Endodermal cell (in vitro differentiated cells): ENCODE data around the gene HECW1. TPM values are rescaled to one million over a fixed set of nuclear protein-coding genes. Genes with fewer than 3 reads are reported as not detected.

Experiments
- DNase-seq: peaks from one replicate; pipeline ENCODE4 v3.0.0-alpha.2; 2017
- H3K27ac ChIP-seq: 2 replicates; pipeline ENCODE4 v1.5.1; 2013; ENCODE audit warnings: mild to moderate bottlenecking, low read depth, low read length, moderate library complexity
- H3K27me3 ChIP-seq: 2 replicates; pipeline ENCODE4 v1.6.1; 2013; ENCODE audit warnings: mild to moderate bottlenecking, low read length, moderate library complexity; ENCODE audit not compliant: insufficient read depth, control insufficient read depth, poor library complexity, severe bottlenecking
- H3K36me3 ChIP-seq: 2 replicates; pipeline ENCODE4 v1.7.0; 2013; ENCODE audit warnings: mild to moderate bottlenecking, low read length, moderate library complexity; ENCODE audit not compliant: control insufficient read depth, insufficient read depth
- H3K4me1 ChIP-seq: one replicate; pipeline ENCODE4 v1.7.0; 2013; ENCODE audit warnings: low read length; ENCODE audit not compliant: control insufficient read depth, insufficient read depth
- H3K4me3 ChIP-seq: 2 replicates; pipeline ENCODE4 v1.5.1; 2013; ENCODE audit warnings: mild to moderate bottlenecking, low read length, moderate library complexity
- H3K9ac ChIP-seq: 2 replicates; pipeline ENCODE4 v1.6.1; 2013; ENCODE audit warnings: mild to moderate bottlenecking, low read length, moderate library complexity; ENCODE audit not compliant: poor library complexity, severe bottlenecking; ENCODE audit errors: extremely low read depth
- H3K9me3 ChIP-seq: 2 replicates; pipeline ENCODE4 v1.6.1; 2013; ENCODE audit warnings: mild to moderate bottlenecking, low read length, moderate library complexity; ENCODE audit not compliant: control insufficient read depth
- H3K27ac Mint-ChIP-seq: 2 replicates; pipeline ENCODE4 v1.8.0; 2020; ENCODE audit warnings: mixed read lengths
- H3K27me3 Mint-ChIP-seq: 2 replicates; pipeline ENCODE4 v1.8.0; 2021; ENCODE audit warnings: mild to moderate bottlenecking, mixed read lengths; ENCODE audit not compliant: insufficient read depth
- H3K36me3 Mint-ChIP-seq: 2 replicates; pipeline ENCODE4 v1.8.0; 2020; ENCODE audit warnings: low read depth, mixed read lengths
- H3K4me1 Mint-ChIP-seq: 2 replicates; pipeline ENCODE4 v1.8.0; 2020; ENCODE audit warnings: mixed read lengths
- H3K4me3 Mint-ChIP-seq: 2 replicates; pipeline ENCODE4 v1.8.0; 2020; ENCODE audit warnings: mild to moderate bottlenecking, moderate library complexity, mixed read lengths
- H3K9me3 Mint-ChIP-seq: 2 replicates; pipeline ENCODE4 v1.8.0; 2020; ENCODE audit warnings: mild to moderate bottlenecking, mixed read lengths
- CTCF ChIP-seq: fragments of 200-600 bp; sonication (generic); conservative IDR thresholded peaks from 2 replicates; pipeline ENCODE4 v1.5.0; 2021; ENCODE audit warnings: antibody characterized with exemption, mild to moderate bottlenecking
- WGBS, 2 experiments: methylation state at CpG; one replicate each; pipeline versions ENCODE4 v1.1.5 to v1.1.7; 2013; ENCODE audit warnings: missing lambda C conversion rate in 2 of 2, mixed read lengths in 1 of 2; ENCODE audit not compliant: insufficient coverage in 1 of 2, insufficient read length in 1 of 2; 5-methylcytosine and 5-hydroxymethylcytosine counted together
- total RNA-seq, 2 donors: library from RNA; stranded (reverse); fragmentation: NEBNext Ultra II Directional in 1 of 2; extraction: Animal tissue kit (Norgen Biotek cat#: 25700) in 1 of 2; gene quantifications; 2 replicates in 1 of 2; 3 replicates in 1 of 2; pipeline ENCODE4 v1.2.1, GENCODE V29; 2021

HECW1 gene
- total RNA-seq, 2 donors from 2014 or later = 4.6 to 12.0 TPM

DNA sequence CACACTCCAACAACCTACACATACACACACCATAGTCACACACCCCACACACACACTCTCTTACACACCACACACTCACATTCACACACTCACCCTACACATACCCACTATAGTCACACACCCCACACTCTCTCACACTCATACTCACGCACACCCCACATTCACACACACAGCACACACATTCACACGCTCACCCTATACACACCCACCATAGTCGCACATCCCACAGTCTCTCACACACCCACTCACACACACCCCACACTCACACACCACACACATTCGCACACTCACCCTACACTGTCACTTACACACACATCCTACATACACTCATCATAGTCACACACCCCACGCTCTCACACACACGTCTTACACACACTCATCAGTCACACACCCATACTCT, 85.6 kb downstream of the HECW1 start:
- Histone ChIP-seq H3K27ac (no peak overlapping the region), H3K9me3 (no peaks in the 10 kb centered on the region), H3K36me3 (no peaks in the 10 kb centered on the region), H3K27me3 (no peaks in the 10 kb centered on the region), H3K4me1 (no peaks in the 10 kb centered on the region), H3K9ac (no peak overlapping the region), H3K4me3 (no peak overlapping the region)
- peaks cover 16% of the 10 kb centered on the region for H3K4me1 Mint-ChIP-seq
- no peaks in the 10 kb centered on the region for H3K36me3 Mint-ChIP-seq
- no peaks in the 10 kb centered on the region for H3K9me3 Mint-ChIP-seq
- WGBS, 2 experiments = 95 to 97% methylated on average over 3 to 6 of the region's 6 CpGs
- no peak for TF ChIP-seq CTCF
- no peak overlapping the region for H3K27ac Mint-ChIP-seq
- H3K4me3 Mint-ChIP-seq = no peak overlapping the region
- no peak for DNase-seq
- H3K27me3 Mint-ChIP-seq = no peaks in the 10 kb centered on the region

GRCh38 chr7:43198599-43199090, 86.2 kb downstream of the HECW1 start:
- Histone ChIP-seq H3K4me1 (no peaks in the 10 kb centered on the region), H3K4me3 (no peak overlapping the region), H3K27ac (no peak overlapping the region), H3K9me3 (no peaks in the 10 kb centered on the region), H3K27me3 (no peaks in the 10 kb centered on the region), H3K9ac (no peak overlapping the region), H3K36me3 (no peaks in the 10 kb centered on the region)
- WGBS, 2 experiments = 64 to 67% methylated on average over 7 of the region's 7 CpGs
- peak; percentile 55 for DNase-seq
- Mint-ChIP-seq H3K4me3 (no peak overlapping the region), H3K4me1 (peaks cover 16% of the 10 kb centered on the region), H3K9me3 (no peaks in the 10 kb centered on the region), H3K36me3 (no peaks in the 10 kb centered on the region), H3K27me3 (no peaks in the 10 kb centered on the region), H3K27ac (no peak overlapping the region)
- no peak for TF ChIP-seq CTCF

GRCh38 chr7:43199371-43200160, 87.1 kb downstream of the HECW1 start:
- H3K9me3 Mint-ChIP-seq = no peaks in the 10 kb centered on the region
- Histone ChIP-seq H3K4me3 (no peak overlapping the region), H3K27me3 (no peaks in the 10 kb centered on the region), H3K36me3 (no peaks in the 10 kb centered on the region), H3K9me3 (no peaks in the 10 kb centered on the region), H3K9ac (no peak overlapping the region), H3K27ac (no peak overlapping the region), H3K4me1 (no peaks in the 10 kb centered on the region)
- DNase-seq = no peak
- H3K36me3 Mint-ChIP-seq = no peaks in the 10 kb centered on the region
- peaks cover 16% of the 10 kb centered on the region for H3K4me1 Mint-ChIP-seq
- WGBS, 2 experiments = 87 to 91% methylated on average over 5 to 7 of the region's 8 CpGs
- TF ChIP-seq CTCF = no peak
- no peaks in the 10 kb centered on the region for H3K27me3 Mint-ChIP-seq
- no peak overlapping the region for H3K4me3 Mint-ChIP-seq
- H3K27ac Mint-ChIP-seq = no peak overlapping the region
